BE2C (cell line): ENCODE data around the gene SLC4A4.

ENCODE experiments used
- DNase-seq: peaks from one replicate; pipeline ENCODE4 v3.0.0-alpha.2; 2020
- H3K27me3 ChIP-seq: fragments of 250-450 bp; sonication (Bioruptor Pico); 2 replicates; pipeline ENCODE4 v1.5.1; 2020; ENCODE audit warnings: mild to moderate bottlenecking
- H3K36me3 ChIP-seq: fragments of 250-450 bp; sonication (Bioruptor Pico); 2 replicates; pipeline ENCODE4 v1.5.1; 2020; ENCODE audit warnings: mild to moderate bottlenecking
- H3K4me1 ChIP-seq: fragments of 250-450 bp; sonication (Bioruptor Pico); 2 replicates; pipeline ENCODE4 v1.5.1; 2020
- H3K4me3 ChIP-seq: 2 replicates; pipeline ENCODE4 v1.5.1; 2011; ENCODE audit warnings: low read depth, low read length
- H3K9me3 ChIP-seq: fragments of 250-450 bp; sonication (Bioruptor Pico); 2 replicates; pipeline ENCODE4 v1.5.1; 2020
- TF ChIP-seq, protein P1 (sequence below): IDR thresholded peaks from 2 replicates; pipeline ENCODE4 v1.5.1; 2012; ENCODE audit warnings: mild to moderate bottlenecking, low read depth, low read length

The SLC4A4 gene

DNA sequence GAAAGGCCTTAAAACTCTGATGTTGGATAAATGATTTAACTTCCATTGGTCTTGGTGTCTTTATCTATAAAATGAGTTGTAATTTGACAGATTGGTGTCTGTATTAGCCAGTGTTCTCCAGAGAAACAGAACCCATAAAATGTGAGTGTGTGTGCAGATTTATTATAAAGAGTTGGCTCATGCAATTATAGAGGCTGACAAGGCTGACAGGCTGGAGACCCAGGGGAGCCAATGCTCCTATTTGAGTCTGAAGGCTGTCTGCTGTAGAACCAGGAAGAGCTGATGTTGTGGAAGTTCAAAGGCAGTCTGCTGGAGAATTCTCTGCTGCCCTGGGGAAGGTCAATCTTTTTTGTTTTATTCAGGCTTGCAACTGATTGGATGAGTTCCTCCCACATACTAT, 131.7 kb downstream of the SLC4A4 start:
- Histone ChIP-seq H3K4me3 (no peak overlapping the region), H3K4me1 (no peaks in the 10 kb centered on the region), H3K27me3 (no peaks in the 10 kb centered on the region), H3K9me3 (no peaks in the 10 kb centered on the region), H3K36me3 (no peaks in the 10 kb centered on the region)
- DNase-seq: no peak
- TF ChIP-seq, protein P1, sequence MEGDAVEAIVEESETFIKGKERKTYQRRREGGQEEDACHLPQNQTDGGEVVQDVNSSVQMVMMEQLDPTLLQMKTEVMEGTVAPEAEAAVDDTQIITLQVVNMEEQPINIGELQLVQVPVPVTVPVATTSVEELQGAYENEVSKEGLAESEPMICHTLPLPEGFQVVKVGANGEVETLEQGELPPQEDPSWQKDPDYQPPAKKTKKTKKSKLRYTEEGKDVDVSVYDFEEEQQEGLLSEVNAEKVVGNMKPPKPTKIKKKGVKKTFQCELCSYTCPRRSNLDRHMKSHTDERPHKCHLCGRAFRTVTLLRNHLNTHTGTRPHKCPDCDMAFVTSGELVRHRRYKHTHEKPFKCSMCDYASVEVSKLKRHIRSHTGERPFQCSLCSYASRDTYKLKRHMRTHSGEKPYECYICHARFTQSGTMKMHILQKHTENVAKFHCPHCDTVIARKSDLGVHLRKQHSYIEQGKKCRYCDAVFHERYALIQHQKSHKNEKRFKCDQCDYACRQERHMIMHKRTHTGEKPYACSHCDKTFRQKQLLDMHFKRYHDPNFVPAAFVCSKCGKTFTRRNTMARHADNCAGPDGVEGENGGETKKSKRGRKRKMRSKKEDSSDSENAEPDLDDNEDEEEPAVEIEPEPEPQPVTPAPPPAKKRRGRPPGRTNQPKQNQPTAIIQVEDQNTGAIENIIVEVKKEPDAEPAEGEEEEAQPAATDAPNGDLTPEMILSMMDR: no peak

DNA sequence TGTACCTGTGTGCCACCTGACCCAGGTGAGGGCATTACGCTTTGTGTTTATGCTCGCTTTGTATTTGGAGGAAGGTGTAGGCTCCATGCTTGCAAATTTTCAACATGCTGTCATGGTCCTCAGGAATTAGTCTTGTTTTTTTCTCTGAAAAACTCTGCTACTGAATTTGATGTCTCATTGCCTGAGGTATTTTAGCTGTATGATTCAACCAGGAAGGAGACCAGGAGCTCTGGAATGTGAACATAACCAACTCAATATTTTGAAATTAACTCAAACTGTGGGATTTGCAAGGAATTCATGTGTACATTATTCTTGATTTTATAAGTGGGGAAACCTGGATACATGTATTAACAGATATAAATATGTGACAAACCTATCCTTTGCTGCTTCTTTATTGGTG, 134.1 kb downstream of the SLC4A4 start:
- Histone ChIP-seq H3K4me3 (no peak overlapping the region), H3K4me1 (no peaks in the 10 kb centered on the region), H3K36me3 (no peaks in the 10 kb centered on the region), H3K27me3 (no peaks in the 10 kb centered on the region), H3K9me3 (no peaks in the 10 kb centered on the region)
- DNase-seq: no peak
- TF ChIP-seq, protein P1: no peak

DNA sequence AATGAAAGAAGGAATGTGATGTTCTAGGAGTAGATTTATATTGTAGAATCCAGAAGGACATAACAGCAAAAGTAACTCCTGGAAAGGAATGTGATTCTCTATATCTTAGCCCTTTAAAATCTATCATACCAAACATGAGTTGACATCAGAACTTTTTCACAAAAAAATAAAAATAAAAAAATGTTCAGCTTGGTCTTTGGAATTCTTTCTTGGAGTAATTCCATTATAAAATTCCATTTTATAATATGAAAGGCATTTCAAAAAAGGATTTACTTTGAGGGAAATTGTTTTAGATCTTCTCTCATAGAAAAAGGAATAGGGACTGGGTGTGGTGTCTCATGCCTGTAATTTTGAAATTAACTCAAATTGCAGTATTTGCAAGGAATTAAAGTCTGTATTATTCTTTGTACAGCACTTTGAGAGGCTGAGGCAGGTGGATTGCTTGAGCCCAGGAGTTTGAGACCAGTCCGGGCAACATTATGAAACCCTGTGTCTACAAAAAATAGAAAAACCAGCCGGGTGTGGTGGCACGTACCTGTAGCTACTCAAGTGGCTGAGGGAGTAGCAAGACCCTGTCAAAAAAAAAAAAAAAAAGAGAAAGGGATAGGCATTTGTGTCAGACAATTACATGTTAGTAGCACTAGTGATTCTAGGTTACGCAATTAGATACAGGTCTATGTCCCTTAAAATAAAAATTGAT, 134.9 kb downstream of the SLC4A4 start:
- no peaks in the 10 kb centered on the region for H3K4me1 ChIP-seq
- TF ChIP-seq, protein P1: no peak
- H3K27me3 ChIP-seq: no peaks in the 10 kb centered on the region
- no peak overlapping the region for H3K4me3 ChIP-seq
- no peaks in the 10 kb centered on the region for H3K9me3 ChIP-seq
- DNase-seq: no peak
- H3K36me3 ChIP-seq: no peaks in the 10 kb centered on the region

DNA sequence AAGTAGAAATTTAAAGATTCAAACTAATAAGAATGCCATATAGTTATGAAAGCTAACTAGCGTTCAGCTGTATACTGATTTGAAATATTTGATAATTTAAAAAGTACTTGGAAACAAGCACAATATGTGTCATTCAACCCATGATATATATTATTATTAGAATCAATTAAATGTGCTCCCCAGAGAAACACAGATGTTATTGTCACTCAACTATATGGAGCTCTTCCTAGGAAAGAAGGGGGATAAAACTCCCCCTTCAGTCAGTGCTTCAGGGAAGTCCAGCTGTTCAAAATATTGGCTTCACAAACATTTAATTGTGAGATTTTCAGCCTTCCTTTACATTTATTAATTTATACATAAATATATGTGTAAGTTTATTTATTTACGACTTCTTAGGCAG, 135.9 kb downstream of the SLC4A4 start:
- no peak for DNase-seq
- H3K4me1 ChIP-seq: no peaks in the 10 kb centered on the region
- H3K36me3 ChIP-seq: no peaks in the 10 kb centered on the region
- H3K9me3 ChIP-seq: no peaks in the 10 kb centered on the region
- H3K4me3 ChIP-seq: no peak overlapping the region
- H3K27me3 ChIP-seq: no peaks in the 10 kb centered on the region
- TF ChIP-seq, protein P1: no peak

DNA sequence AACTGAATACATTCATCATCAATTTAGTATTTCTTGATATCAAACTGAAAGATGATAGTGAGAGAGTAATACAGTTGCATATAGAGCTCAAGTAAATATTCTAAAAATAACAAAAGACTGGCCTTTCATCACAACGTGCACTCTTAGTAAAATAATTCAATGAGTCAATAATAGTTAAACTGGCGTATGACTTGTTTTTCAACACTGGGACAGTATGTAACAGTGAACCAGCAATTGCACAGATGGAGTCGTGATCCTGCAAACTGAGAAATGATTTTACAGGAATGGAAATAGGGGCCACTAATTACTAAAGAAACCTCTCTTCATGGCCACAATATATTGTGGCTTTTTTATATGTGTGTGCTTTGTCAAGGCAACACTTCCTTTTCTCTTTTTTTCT, 137.4 kb downstream of the SLC4A4 start:
- Histone ChIP-seq H3K4me3 (no peak overlapping the region), H3K9me3 (no peaks in the 10 kb centered on the region), H3K27me3 (no peaks in the 10 kb centered on the region), H3K4me1 (no peaks in the 10 kb centered on the region), H3K36me3 (no peaks in the 10 kb centered on the region)
- DNase-seq: no peak
- TF ChIP-seq, protein P1: no peak

DNA sequence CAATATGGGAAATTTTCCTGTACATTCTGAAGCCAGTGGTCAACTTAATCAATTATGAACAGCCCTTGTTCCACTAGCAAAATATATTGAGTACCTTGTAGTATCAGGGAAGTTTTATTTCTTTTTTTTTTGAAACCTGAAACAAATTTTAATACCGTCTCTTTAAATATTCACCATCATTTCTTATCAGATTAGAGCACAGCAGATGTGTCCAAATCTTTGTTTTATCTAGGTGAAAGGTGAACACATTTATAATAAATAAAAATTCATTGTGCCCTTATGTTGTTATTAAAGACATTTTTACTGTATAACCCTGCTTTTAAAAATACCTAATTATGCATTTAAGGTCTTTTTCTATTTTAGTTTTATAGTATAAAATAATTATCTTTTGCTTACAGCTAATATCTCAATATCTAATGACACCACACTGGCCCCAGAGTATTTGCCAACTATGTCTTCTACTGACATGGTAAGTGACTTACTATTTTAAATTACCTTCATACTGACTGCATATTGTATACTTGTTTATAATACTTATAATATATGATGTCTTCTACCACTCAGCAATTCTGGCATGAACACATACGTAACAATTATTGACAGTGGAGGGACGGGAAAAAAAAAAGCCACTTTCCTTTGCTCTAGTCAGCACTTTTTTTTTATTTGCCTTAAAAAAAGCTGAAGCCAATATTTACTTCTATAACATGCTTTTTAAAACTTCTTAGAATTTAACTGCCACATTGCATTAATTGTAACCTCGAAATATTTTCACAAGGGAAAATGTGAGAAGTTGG, 147.9 kb downstream of the SLC4A4 start:
- TF ChIP-seq, protein P1: no peak
- no peaks in the 10 kb centered on the region for H3K9me3 ChIP-seq
- no peak for DNase-seq
- H3K4me1 ChIP-seq: no peaks in the 10 kb centered on the region
- H3K27me3 ChIP-seq: no peaks in the 10 kb centered on the region
- no peak overlapping the region for H3K4me3 ChIP-seq
- H3K36me3 ChIP-seq: no peaks in the 10 kb centered on the region
